NCI-H774 (cell line): ENCODE measurements around the gene FZD2.
A peak's percentile ranks its signal among the peaks of the same experiment; 100 is the strongest.
"Not testable (repeated sequence)": the region's sequence is repeated elsewhere in the genome, so short reads cannot be mapped to it uniquely, and the experiment has no call there.

Experiments used
- DNase-seq: peaks from one replicate; lab custom pipeline; 2025; lab: John Stamatoyannopoulos, UW

Gene FZD2

DNA sequence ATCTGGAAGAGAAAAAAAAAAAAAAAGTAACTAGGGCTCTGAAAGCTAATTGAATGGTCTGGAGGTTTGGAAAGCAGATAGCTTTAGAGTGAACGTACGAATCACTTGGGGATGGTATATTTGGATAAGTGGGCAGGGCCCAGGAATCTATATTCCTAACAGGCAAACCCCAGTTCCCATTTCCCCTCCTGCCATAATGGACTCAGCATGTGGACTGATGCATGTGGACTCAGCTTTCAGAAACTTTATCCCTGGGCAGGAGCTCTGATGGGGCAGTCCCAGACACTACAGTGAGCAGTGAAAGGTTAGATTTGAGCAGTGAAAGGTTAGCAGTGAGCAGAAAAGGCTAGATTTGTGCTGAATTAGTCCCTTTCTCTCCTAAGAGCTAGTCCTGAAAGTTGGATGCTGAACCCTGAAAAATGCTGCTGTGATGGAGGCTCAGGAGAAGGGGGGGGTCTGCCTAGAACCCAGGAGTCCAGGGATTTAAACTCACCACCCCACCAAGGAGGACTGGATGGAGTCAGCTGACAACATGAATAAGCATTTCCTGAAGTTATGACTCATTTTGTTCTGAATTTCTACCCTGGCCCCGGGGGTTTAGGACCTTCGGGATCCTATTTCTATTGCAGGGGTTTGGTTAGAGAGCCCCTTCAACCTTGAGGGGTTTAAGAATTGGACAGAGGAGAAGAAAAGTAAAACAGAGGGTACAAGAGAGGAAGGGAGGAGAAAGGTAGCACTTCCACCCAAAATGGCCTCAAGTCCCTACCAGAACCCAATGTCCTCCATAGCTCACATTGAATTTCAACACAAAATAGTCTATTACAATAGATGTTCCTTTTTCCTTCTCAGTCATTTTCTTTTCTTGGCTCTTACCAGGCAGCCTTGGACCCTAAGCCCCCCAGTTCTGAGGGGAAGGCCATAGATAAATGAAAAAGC lies 10.3 kb upstream of the FZD2 start:
- no peak for DNase-seq

DNA sequence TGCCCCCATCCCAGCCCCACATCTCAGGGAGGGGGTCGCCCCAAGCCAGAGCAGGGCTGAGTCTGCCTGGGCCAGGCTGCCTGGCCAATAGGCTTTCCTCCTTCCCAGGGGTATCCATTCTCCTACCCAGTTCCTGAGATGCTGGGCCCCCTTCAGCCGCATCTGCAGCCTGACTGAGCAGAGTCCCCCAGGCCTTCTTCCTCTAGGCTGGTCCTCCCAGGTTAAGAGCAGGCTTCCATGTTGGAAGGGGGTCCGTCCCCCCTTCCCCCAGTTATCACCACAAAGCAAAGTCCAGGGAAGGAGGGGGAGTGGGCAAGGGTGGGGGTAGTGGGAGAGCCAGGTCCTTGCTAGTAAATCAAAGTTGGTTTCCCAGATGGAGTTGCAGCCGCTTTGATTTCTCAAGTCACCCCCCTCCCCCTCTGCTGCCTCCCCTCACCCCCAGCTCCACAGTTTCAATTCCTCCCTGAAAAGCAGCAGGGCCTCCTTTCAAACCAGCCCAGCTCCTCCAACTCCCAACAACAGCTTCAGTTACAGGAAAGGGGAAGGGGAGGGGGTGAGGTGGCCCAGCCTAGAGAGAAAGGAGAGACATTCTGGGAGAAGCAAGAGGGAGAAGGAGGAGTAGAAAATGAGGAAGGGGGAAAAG lies 9.5 kb upstream of the FZD2 start:
- no peak for DNase-seq

- no peak for DNase-seq
Observed at GRCh38 chr17:44548376-44549230, 8.7 kb upstream of the FZD2 start.

- DNase-seq: no peak
Observed at GRCh38 chr17:44549686-44550085, 7.6 kb upstream of the FZD2 start.

- DNase-seq: no peak
Observed at GRCh38 chr17:44552361-44552760, 4.9 kb upstream of the FZD2 start.

- no peak for DNase-seq
Observed at GRCh38 chr17:44555099-44555498, 2.2 kb upstream of the FZD2 start.

DNA sequence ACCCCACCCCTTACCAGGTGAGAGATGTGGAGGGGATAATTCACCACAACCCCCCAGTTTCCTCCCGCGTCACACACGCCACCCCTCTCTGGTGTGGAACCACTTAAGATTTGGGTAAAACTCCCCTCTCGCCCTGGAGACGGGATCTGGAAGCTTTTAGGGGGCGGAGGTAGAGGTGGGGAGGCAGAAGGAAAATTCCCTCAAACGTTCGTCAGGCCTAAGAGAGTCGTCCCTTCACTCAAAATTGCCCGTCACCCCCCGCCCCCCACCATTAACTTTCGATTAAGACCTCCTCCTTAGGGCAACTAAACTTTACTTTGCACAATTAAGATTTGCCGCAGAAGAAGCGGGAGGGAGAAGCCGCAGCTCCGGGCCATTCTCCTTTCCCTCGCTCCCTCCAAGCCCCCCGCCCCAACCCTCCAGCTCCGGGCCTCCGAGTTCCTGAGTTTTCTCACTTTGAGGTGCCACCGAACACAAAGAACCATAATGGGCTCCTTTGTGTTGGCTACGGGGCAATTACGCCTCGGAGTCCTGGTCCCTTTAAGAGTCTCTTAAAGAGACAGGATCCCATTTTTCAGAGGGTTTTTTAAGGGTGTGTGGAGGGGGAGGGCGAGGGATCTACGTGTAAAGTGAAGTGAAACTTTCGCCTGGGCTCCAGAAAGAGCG lies 985 bp upstream of the FZD2 start:
- peak; percentile 40 for DNase-seq

- no peak for DNase-seq
Observed at GRCh38 chr17:44557651-44558285, 484 bp downstream of the FZD2 start.

DNA sequence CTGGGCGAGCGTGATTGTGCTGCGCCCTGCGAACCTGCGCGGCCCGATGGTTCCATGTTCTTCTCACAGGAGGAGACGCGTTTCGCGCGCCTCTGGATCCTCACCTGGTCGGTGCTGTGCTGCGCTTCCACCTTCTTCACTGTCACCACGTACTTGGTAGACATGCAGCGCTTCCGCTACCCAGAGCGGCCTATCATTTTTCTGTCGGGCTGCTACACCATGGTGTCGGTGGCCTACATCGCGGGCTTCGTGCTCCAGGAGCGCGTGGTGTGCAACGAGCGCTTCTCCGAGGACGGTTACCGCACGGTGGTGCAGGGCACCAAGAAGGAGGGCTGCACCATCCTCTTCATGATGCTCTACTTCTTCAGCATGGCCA lies 1.0 kb downstream of the FZD2 start:
- no peak for DNase-seq

DNA sequence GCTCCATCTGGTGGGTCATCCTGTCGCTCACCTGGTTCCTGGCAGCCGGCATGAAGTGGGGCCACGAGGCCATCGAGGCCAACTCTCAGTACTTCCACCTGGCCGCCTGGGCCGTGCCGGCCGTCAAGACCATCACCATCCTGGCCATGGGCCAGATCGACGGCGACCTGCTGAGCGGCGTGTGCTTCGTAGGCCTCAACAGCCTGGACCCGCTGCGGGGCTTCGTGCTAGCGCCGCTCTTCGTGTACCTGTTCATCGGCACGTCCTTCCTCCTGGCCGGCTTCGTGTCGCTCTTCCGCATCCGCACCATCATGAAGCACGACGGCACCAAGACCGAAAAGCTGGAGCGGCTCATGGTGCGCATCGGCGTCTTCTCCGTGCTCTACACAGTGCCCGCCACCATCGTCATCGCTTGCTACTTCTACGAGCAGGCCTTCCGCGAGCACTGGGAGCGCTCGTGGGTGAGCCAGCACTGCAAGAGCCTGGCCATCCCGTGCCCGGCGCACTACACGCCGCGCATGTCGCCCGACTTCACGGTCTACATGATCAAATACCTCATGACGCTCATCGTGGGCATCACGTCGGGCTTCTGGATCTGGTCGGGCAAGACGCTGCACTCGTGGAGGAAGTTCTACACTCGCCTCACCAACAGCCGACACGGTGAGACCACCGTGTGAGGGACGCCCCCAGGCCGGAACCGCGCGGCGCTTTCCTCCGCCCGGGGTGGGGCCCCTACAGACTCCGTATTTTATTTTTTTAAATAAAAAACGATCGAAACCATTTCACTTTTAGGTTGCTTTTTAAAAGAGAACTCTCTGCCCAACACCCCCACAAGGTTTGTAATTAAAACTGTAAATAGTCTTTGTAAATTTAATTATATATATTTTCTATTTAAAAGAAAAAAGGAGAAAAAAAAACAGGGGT lies 1.7 kb downstream of the FZD2 start:
- DNase-seq: no peak

DNA sequence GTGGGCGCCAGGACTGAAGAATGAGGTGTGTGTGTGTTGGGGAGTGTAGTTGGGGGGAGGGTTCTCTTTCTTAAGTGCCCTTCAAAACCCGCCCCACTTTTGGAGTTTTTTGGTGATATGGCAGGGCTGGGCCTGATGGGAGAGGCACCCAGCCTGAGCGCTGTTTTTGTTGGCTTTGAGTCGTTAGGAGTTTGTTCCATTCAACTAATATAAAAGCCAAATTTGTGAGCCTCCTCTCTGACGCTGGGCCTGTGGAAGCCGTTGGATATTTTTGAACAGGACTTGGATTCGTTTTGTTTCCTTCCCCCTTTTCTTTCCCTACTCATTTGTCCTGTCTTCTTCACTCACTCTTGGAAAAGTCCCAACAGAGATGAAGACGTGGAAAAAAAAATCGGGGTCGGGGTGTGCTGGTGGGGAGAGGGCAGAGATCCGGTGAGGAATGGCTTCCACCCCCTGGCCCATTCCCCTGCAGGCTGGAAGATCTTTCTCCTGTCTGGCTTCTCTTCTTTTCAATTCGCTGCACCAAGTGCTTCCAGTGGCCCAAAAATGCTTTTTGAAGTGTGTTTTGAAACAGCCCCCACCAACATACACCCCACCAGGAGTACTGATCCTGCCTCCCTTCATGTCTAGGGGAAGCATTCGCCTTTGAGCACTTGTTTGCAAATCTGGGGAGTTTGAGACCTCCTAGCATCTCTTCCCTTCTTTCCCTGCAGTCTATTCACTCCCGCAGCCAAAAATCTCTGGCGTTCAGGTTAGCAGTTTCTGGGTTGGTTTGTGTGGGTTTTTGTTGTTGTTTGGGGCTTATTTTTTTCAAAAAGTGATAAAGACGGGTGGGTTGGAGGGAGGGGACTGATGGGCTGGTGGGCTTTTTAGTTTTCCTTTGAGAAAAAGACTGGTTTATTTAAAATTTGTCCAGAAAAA lies 2.6 kb downstream of the FZD2 start:
- DNase-seq: no peak

DNA sequence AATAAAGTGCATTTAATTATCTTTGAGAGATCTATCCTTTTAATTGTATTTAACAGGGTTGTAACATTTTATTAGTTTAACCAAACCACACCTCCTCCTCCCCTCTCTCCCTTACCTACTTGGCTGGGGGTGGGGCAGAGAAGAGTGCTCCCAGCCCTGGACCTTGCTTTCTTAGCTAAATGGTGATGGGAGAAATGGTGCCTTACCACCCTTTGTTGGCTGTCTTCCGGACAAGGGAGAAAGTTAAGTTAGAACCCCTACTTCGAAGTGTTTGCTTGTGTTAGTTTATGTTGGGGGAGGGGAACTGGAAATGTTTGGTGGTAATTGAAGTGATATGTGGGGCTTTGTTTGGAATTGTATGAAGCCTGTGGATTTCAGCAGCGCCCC lies 3.9 kb downstream of the FZD2 start:
- no peak for DNase-seq

GRCh38 chr17:44564429-44564828 lies 7.1 kb downstream of the FZD2 start:
- no peak for DNase-seq

DNA sequence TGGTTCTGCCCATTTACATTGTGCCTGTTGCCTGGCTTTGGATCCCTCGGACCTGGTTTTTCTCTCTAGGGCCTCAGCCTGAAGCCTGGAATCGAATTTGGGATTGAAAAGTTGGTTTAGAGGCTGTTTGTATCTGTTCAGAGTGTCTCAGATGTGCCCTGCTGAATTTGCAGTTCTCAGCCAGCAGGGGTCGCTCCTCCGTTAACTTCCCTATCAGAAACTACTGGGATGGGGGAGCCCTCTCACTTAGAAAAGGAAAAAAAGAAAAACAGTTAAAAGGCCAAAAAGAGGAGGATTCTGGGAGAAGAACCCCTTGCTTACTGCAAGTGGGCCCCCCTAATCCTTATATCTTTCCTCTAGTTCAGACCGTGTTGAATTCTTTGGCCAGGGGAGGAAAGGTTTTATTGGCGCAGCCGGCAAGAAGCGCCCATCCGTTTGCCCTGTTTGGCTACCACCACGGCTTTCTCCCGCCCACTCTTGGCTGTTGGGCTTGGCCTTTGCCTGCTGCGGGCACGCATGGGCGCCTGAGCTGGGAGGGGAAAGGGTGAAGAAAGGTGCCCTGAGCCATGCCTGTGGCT lies 8.7 kb downstream of the FZD2 start:
- no peak for DNase-seq

DNA sequence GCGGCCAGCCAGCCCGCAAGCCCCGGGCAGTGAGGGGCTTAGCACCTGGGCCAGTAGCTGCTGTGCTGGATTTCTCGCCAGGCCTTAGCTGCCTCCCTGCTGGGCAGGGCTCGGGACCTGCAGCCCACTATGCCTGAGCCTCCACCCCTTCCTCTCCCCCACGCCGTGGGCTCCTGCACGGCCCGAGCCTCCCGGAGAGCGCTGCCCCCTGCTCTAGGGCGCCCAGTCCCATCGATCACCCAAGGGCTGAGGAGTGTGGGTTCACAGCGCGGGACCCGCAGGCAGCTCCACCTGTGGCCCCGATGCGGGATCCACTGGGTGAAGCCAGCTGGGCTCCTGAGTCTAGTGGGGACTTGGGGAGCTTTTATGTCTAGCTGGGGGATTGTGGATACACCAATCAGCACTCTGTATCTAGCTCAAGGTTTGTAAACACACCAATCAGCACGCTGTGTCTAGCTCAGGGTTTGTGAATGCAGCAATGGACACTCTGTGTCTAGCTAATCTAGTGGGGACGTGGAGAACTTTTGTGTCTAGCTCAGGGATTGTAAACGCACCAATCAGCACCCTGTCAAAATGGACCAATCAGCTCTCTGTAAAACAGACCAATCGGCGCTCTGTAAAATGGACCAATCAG lies 11.1 kb downstream of the FZD2 start:
- DNase-seq: not testable (repeated sequence)

GRCh38 chr17:44568945-44569858 lies 11.9 kb downstream of the FZD2 start:
- no peak for DNase-seq

GRCh38 chr17:44572801-44573200 lies 15.5 kb downstream of the FZD2 start:
- DNase-seq: no peak
